Thymus (tissue), 11 donors: Measurements from ENCODE around the gene CD52. TPM values are rescaled to one million over a fixed set of nuclear protein-coding genes. Genes with fewer than 3 reads are reported as not detected.
A peak's percentile ranks its signal among the peaks of the same experiment; 100 is the strongest.
"Not testable (repeated sequence)": the region's sequence is repeated elsewhere in the genome, so short reads cannot be mapped to it uniquely, and the experiment has no call there.

ENCODE experiments used
- DNase-seq, 9 donors: peaks; one replicate each; pipeline ENCODE4 v3.0.0-alpha.2; 2013; ENCODE audit warnings: low spot score in 9 of 9, low read depth in 6 of 9, missing footprints in 1 of 9
- H3K27ac ChIP-seq, 2 donors: one replicate each; pipeline ENCODE4 v1.5.1; 2013; ENCODE audit warnings: control low read depth in 1 of 2, low read depth in 1 of 2, low read length in 1 of 2, mild to moderate bottlenecking in 1 of 2, moderate library complexity in 1 of 2
- H3K27me3 ChIP-seq, 2 donors: one replicate each; pipeline ENCODE4 v1.5.1; 2013; ENCODE audit warnings: low read length in 1 of 2; ENCODE audit not compliant: control insufficient read depth in 2 of 2, insufficient read depth in 1 of 2
- H3K36me3 ChIP-seq, 2 donors: one replicate each; pipeline ENCODE4 v1.5.1; 2013; ENCODE audit warnings: low read length in 1 of 2, mild to moderate bottlenecking in 1 of 2, moderate library complexity in 1 of 2; ENCODE audit not compliant: control insufficient read depth in 2 of 2, insufficient read depth in 2 of 2
- H3K4me1 ChIP-seq, 2 donors: one replicate each; pipeline ENCODE4 v1.5.1; 2013; ENCODE audit warnings: low read length in 2 of 2; ENCODE audit not compliant: control insufficient read depth in 2 of 2, insufficient read depth in 2 of 2
- H3K4me3 ChIP-seq, 2 donors: one replicate each; pipeline ENCODE4 v1.5.1; 2013; ENCODE audit warnings: low read length in 2 of 2, control low read depth in 1 of 2, mild to moderate bottlenecking in 1 of 2
- H3K9me3 ChIP-seq, 2 donors: one replicate each; pipeline ENCODE4 v1.5.1; 2013; ENCODE audit warnings: low read length in 1 of 2, mild to moderate bottlenecking in 1 of 2; ENCODE audit not compliant: control insufficient read depth in 2 of 2, insufficient read depth in 1 of 2
- WGBS: extraction: QIAGEN DNeasy Blood & Tissue Kit; methylation state at CpG from one replicate; pipeline ENCODE4 v1.1.7; 2013; 5-methylcytosine and 5-hydroxymethylcytosine counted together
- polyA plus RNA-seq: library from polyadenylated mRNA; stranded (reverse); fragments of 200-250 nt; gene quantifications from one replicate; pipeline ENCODE4 v1.2.3, GENCODE V29; 2013
- total RNA-seq: library from RNA; stranded (reverse); fragments of 120-200 nt; gene quantifications from one replicate; pipeline ENCODE4 v1.2.4, GENCODE V29; 2013
- donor health status: healthy.

Gene CD52
- total and polyA plus RNA-seq, 2 donors, result 1,020 to 1,113 TPM

- WGBS, result 1% methylated on average over 51 of the region's 51 CpGs
- Histone ChIP-seq H3K4me1 (peaks cover 26 to 73% of the 10 kb centered on the region in 2 donors), H3K9me3 (no peaks in the 10 kb centered on the region), H3K36me3 (peaks cover 0 to 3% of the 10 kb centered on the region in 2 donors), H3K27me3 (no peaks in the 10 kb centered on the region), H3K4me3 (peak within 1 kb of the TSS; percentile 58 to 73), H3K27ac (peak within 1 kb of the TSS; percentile 91 to 99)
- DNase-seq, result peak; percentile 83 to 98 (median 93)
Measured at GRCh38 chr1:26306290-26307229, 11.2 kb upstream of the CD52 start, which contains the start of gene UBXN11. Gene UBXN11 (minus strand): TSS chr1:26306636. CDS start chr1:26302883, 3,753 bp downstream.

- WGBS, result 4% methylated on average over 6 of the region's 6 CpGs
- Histone ChIP-seq H3K4me1 (peaks cover 26 to 68% of the 10 kb centered on the region in 2 donors), H3K36me3 (no peaks in the 10 kb centered on the region), H3K27ac (peak overlapping the region; percentile 91 to 99), H3K4me3 (peak overlapping the region; percentile 58 to 73), H3K27me3 (no peaks in the 10 kb centered on the region), H3K9me3 (no peaks in the 10 kb centered on the region)
- peak in 5 of 9 donors; percentile 62 to 86 (median 70) for DNase-seq
Measured at GRCh38 chr1:26307363-26307781, 10.4 kb upstream of the CD52 start.

- peak overlapping the region; percentile 91 to 99 for H3K27ac ChIP-seq
- not testable (repeated sequence) for H3K27me3 ChIP-seq, H3K9me3 ChIP-seq, H3K36me3 ChIP-seq, H3K4me3 ChIP-seq, DNase-seq
- H3K4me1 ChIP-seq, result peaks cover 26 to 62% of the 10 kb centered on the region in 2 donors
- 85% methylated on average over 21 of the region's 21 CpGs for WGBS
Measured at GRCh38 chr1:26307966-26308899, 9.5 kb upstream of the CD52 start.

GRCh38 chr1:26314501-26314900, 3.3 kb upstream of the CD52 start:
- no peak for DNase-seq
- WGBS, result 96% methylated on average over 5 of the region's 5 CpGs
- H3K36me3 ChIP-seq, result no peaks in the 10 kb centered on the region
- no peaks in the 10 kb centered on the region for H3K9me3 ChIP-seq
- peak overlapping the region; percentile 52 to 89 for H3K27ac ChIP-seq
- H3K27me3 ChIP-seq, result no peaks in the 10 kb centered on the region
- peaks cover 41 to 62% of the 10 kb centered on the region in 2 donors for H3K4me1 ChIP-seq
- no peak overlapping the region for H3K4me3 ChIP-seq

GRCh38 chr1:26315874-26316850, 1.6 kb upstream of the CD52 start:
- H3K27ac ChIP-seq, result peak overlapping the region; percentile 76 to 89
- peaks cover 45 to 68% of the 10 kb centered on the region in 2 donors for H3K4me1 ChIP-seq
- H3K4me3 ChIP-seq, result no peak overlapping the region
- H3K36me3 ChIP-seq, result peaks cover 10 to 12% of the 10 kb centered on the region in 2 donors
- 82% methylated on average over 8 of the region's 8 CpGs for WGBS
- H3K27me3 ChIP-seq, result no peaks in the 10 kb centered on the region
- no peaks in the 10 kb centered on the region for H3K9me3 ChIP-seq
- DNase-seq, result no peak

- H3K4me1 ChIP-seq, result peaks cover 50 to 78% of the 10 kb centered on the region in 2 donors
- H3K4me3 ChIP-seq, result peak overlapping the region; percentile 57 to 63
- H3K27ac ChIP-seq, result peak overlapping the region; percentile 64 to 70
- no peaks in the 10 kb centered on the region for H3K27me3 ChIP-seq
- peaks cover 18 to 21% of the 10 kb centered on the region in 2 donors for H3K36me3 ChIP-seq
- 59% methylated on average over 2 of the region's 2 CpGs for WGBS
- no peaks in the 10 kb centered on the region for H3K9me3 ChIP-seq
- DNase-seq, result no peak
Measured at GRCh38 chr1:26317146-26317545, 612 bp upstream of the CD52 start.

GRCh38 chr1:26318338-26319064, 743 bp downstream of the CD52 start:
- H3K9me3 ChIP-seq, result no peaks in the 10 kb centered on the region
- WGBS, result 43% methylated on average over 9 of the region's 9 CpGs
- peak in 1 of 9 donors; percentile 42 for DNase-seq
- no peaks in the 10 kb centered on the region for H3K27me3 ChIP-seq
- peak overlapping the region; percentile 57 to 63 for H3K4me3 ChIP-seq
- H3K4me1 ChIP-seq, result peaks cover 50 to 87% of the 10 kb centered on the region in 2 donors
- H3K27ac ChIP-seq, result peak overlapping the region; percentile 70 to 84
- H3K36me3 ChIP-seq, result peaks cover 25 to 31% of the 10 kb centered on the region in 2 donors
